GM21737 (cell line): ENCODE measurements around the gene TPBGL.
A peak's percentile ranks its signal among the peaks of the same experiment; 100 is the strongest.

Experiments used
- ATAC-seq: cut with Tn5 transposase; IDR thresholded peaks from one replicate; pipeline ENCODE4 v1.9.1; 2021; ENCODE audit warnings: mild to moderate bottlenecking, moderate library complexity; ENCODE audit not compliant: unreplicated experiment

Gene TPBGL

GRCh38 chr11:75208446-75208845, 32.1 kb upstream of the TPBGL start:
- no peak for ATAC-seq

DNA sequence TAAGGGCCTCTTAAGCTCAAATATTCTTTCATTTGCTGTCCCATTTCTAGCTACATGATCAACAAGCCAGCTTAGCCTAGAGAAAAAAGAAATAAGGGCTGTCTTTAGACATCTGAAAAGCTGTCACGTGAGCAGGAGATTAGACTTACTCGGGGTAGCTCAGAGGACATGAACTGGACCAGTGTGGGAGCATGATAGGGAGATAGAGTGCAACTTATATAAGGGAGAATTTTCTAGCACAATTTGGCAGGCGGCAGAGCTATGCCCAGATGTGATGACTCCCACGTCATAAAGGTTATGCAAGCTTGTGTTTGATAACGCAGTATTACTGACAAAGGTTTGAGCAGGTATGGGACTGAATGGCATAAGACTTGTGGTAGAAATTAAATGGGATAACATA, 28.2 kb upstream of the TPBGL start:
- no peak for ATAC-seq

DNA sequence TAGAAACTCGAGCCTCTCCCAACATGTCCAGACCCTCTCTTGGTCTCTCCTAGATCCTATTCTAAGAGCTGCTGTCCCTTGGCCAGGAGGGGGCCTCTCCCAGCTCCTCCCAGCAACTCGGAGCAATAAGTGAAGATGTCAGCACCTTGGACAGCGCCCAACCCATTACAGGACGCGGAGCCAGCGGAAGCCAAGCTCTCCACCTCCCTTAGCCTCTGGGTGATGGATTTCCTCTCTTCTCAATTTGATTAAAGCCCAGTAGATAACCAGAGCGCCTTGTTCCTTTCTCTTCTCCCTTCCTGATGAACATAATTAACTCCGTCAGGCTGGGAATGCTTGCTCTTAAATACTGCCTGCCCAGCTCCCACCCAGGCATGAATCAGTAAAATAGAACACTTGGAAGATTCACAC, 26.2 kb upstream of the TPBGL start:
- ATAC-seq = no peak

DNA sequence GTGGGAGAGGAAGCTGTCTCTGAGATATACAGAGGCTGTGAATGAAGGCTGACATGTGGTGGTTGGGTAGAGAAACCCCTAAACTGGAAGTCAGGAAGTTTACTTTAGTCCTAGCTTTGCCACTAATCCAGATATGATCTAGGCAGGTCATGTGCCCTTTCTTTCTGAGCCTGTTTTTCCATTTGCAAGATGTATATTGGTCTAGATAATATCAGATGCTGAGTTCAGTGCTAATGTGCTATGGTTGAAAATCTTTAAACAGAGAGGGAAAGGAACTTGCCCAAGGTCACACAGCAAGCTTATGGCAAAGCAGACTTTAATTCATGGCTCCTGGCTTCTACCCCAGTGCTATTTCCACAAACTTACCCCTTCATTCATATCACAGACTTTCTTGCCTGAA, 25.7 kb upstream of the TPBGL start:
- ATAC-seq = no peak

DNA sequence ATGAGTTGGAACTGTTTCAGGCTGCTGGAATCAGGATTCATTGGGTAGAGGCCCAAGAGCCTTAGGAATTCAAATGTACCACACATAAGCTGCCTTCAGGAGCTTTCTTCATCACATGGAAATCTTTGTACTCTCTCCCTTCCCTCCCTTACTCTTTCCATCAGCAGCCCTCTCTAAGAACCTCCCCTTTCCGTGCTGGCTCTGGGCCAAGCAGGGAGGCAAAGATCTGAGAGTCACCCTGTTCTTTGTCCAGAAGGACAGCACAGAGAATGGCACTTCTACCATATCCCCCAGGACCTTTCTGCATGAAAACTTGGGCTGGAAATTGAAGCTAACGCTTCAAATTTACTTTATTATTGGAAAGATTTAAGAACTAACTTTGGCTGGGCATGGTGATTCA, 20.7 kb upstream of the TPBGL start:
- no peak for ATAC-seq

DNA sequence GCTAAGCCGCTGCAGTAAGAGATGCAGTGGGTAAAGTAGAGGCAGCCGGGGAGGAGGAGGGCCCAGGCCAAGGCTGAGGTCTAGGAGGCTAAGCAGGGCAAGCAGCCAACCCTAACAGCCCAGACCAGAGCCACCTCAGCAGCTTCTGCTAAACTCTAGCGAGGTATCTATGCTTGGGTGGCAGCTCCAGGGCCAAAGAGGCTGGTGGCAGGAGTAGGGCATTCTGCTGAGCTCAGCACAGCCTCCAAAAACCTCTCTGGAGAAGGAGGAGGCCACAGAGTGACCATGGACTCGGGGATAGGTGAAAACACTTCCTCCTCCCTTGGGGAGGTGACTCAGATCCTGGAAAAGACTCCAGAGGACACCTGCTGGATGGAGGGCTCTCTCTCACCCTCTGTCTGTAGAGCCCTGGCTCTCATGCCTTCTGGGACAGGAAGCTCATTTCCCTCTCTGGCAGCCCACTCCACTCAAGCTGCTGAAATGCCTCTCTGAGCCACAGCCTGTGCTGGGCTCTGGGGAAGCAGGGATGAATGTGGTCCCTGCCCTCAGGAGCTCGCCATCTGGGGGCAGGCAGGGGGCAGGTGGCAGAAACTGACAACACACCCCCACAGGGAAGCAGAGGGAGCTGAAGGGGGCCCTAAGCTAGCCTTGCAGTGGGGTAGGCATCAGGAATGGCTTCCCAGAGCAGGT, 16.5 kb upstream of the TPBGL start:
- no peak for ATAC-seq

DNA sequence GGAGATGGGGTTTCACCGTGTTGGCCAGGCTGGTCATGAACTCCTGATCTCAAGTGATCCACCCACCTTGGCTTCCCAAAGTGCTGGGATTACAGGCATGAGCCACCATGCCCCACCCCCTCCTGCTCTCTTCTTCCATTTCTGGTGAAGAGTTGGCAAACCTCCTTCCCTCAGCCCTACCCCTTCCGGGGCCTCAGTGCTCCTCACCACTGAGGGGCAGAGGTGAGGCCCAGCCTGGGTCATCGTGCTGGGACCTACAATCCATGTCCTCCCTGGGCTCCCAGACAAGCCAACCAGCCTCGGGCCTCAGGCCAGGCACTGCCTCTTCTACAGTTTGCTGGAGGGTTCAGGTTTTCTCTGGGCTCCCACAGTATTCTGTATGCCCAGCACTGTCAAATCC, 14.8 kb upstream of the TPBGL start:
- no peak for ATAC-seq

GRCh38 chr11:75229466-75229865, 11.1 kb upstream of the TPBGL start:
- no peak for ATAC-seq

GRCh38 chr11:75230621-75231020, 10.0 kb upstream of the TPBGL start:
- ATAC-seq = no peak

GRCh38 chr11:75233754-75234172, 6.8 kb upstream of the TPBGL start:
- ATAC-seq = no peak

DNA sequence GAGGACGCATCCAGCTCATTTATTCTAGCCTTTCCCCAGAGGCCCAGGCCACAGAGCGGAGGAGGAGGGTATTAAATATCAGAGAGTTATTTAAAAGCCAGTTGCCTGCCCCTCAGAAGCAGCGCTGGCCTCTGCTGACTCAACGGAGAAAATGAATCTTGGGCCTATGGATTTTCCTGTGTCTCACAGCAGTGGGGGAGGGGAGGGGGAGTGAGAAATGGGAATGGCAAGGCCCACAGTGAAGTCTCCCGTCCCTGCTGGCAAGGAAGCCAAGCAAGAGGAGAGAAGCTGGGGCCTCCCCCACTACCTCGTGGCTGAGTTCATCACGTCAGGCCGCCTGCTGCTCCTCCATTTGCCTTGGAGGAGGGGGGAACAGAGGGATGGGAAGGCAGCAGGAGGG, 4.5 kb upstream of the TPBGL start:
- ATAC-seq = no peak

DNA sequence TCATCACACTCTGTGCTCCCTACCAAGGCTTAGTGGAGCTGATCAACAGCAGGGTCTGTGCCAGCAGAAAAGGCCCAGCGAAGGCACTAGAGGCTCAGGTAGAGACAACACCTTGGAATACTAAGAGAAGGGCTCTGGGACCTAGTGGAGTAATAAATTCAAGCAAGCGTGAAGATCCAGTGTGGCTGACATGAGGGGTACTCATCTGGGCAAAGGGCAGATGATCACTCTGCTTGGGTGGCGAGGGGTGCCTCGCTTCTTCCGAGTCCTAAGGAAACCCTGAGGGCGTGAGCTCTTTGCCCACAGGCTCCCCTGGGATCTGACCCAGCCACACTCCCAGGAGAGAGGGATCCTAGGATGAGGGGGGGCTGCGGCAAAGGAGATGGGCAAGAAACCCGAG, 3.5 kb upstream of the TPBGL start:
- no peak for ATAC-seq

- ATAC-seq = no peak
Measured at GRCh38 chr11:75238595-75239440, 1.8 kb upstream of the TPBGL start.

- no peak for ATAC-seq
Measured at GRCh38 chr11:75239531-75240290, 863 bp upstream of the TPBGL start.

DNA sequence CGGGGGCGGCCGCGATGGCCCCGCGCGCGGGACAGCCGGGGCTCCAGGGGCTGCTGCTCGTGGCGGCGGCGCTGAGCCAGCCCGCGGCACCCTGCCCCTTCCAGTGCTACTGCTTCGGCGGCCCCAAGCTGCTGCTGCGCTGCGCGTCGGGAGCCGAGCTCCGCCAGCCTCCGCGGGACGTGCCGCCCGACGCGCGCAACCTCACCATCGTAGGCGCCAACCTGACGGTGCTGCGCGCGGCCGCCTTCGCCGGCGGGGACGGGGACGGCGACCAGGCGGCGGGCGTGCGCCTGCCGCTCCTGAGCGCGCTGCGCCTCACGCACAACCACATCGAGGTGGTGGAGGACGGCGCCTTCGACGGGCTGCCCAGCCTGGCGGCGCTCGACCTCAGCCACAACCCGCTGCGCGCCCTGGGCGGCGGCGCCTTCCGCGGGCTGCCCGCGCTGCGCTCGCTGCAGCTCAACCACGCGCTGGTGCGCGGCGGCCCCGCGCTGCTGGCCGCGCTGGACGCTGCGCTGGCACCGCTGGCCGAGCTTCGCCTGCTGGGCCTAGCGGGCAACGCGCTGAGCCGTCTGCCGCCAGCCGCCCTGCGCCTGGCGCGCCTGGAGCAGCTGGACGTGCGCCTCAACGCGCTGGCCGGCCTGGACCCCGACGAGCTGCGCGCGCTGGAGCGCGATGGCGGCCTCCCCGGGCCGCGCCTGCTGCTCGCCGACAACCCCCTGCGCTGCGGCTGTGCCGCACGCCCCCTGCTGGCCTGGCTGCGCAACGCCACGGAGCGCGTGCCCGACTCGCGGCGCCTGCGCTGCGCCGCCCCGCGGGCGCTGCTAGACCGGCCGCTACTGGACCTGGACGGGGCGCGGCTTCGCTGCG, 697 bp downstream of the TPBGL start:
- peak; percentile 84 for ATAC-seq

GRCh38 chr11:75241906-75242644, 1.5 kb downstream of the TPBGL start:
- no peak for ATAC-seq

DNA sequence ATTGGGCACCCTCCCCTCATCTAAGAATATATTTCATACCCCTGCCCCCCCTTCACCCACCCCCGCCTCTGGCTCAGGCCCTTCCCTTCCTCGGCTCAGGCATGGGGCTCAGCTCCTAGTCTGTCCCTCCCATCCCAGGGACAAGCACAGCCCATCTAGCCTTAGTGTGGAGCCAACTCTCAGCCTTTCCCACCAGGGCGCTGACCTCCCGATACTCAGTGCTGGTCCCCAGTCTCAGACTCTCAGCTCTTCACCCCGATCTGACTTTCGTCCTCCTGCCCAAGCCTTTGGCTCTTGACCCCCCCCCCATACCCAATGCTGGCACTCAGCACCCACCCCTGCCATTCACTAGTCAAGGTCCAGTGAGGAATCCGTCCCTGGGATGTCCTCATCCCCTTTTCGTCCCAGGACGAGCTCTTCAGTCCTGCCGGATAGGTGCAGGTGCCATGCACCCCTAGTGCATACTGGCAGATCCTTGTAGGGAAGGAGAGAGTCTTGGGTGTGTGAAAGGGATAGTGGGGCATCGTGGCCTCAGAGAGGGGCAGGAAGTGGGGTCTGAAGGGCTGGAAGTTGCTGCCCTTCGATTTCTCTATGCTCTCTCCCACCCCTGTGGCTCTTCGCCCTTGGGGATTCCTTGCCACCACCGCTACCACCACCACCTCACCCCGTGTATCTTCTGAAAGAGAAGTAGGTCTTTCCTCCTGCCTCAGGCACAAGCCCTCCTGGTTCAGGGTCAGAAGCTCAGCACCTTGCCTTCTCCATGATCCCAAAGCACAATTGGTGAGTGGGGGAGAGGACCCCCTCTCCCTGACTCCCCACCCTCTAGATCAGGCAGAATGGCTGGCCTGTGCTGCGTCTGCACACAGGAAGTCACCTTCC, 2.4 kb downstream of the TPBGL start:
- ATAC-seq = no peak

DNA sequence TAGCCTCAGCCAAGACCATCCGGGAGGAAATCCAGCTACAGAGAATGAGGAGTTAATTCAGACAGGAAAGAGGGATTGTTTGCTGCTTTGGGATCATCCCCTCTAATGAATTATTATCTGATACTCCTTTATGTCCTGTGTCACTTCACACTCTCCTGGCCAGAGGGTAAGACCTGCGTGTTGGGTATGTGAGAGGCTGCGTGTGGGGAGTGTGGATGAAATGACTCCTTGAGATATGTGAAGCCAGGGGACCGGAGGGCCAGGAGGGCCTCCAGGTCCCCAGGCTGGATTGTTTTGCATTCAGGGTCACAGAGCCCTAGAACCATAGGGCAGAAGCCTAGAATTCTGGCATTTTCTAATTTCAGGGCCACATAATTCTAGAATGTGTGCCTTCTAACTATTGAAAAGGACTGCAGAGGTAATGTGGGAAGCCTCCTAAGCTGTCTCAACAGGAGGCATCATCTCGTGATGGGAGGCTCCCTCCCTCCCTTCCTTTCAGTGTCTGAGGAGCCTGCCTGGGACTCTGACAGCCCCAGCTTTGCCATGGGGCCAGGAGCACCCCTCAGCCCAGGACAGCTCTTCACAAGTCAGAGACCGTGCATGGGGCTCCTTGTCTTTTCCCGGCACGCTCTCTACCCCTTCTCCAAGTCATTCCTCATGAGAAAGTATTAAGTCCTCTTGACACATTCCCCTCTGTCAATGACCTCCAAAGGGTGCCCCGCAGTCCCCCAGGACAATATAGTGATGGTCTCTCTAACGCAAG, 3.7 kb downstream of the TPBGL start:
- no peak for ATAC-seq
